ENCODE data around the gene EDDM3A.

DNA sequence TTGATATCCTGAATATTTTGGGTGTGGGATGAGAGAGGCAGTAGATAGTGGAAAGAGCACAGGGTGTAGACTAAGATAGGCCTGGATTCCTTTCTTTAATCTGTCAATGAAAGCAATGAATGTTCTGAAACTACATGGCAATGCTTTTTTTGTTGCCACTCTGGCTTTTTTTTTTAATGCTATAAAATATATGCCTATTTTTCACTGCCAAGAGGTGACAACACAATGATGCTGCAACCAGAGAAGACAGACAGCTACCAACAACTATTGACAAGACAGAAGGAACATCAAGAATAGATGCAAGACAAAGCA, 47.7 kb upstream of the EDDM3A start:
- TF ChIP-seq, protein P1, sequence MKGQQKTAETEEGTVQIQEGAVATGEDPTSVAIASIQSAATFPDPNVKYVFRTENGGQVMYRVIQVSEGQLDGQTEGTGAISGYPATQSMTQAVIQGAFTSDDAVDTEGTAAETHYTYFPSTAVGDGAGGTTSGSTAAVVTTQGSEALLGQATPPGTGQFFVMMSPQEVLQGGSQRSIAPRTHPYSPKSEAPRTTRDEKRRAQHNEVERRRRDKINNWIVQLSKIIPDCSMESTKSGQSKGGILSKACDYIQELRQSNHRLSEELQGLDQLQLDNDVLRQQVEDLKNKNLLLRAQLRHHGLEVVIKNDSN (IDR thresholded peaks at IDR 0.05), result no peak
- no peak for TF ChIP-seq EP300 (IDR thresholded peaks at IDR 0.05; ENCODE audit: borderline replicate concordance)
- TF ChIP-seq ZBTB7A (IDR thresholded peaks at IDR 0.05; ENCODE audit: low read depth), result no peak
- TF ChIP-seq RAD21 (IDR thresholded peaks at IDR 0.05; ENCODE audit: low read depth), result no peak
